Psoas muscle (tissue), 8 donors: ENCODE measurements around the gene NR1I2. TPM values are rescaled to one million over a fixed set of nuclear protein-coding genes. Genes with fewer than 3 reads are reported as not detected.

ENCODE experiments used
- ATAC-seq, 4 donors: fragments of 200-7000 bp; cut with Tn5 transposase; one replicate each; pipeline ENCODE4 v1.9.1; 2020; ENCODE audit warnings: moderate library complexity in 3 of 4, mild to moderate bottlenecking in 2 of 4
- DNase-seq, 2 donors: peaks; one replicate each; pipeline ENCODE4 v3.0.0-alpha.2; 2020
- H3K27ac ChIP-seq: fragments of 200-600 bp; one replicate; pipeline ENCODE4 v1.8.0; 2022
- H3K27me3 ChIP-seq, 3 donors: fragments of 200-600 bp in 1 of 3; one replicate each; pipeline versions ENCODE4 v1.6.1 to v1.8.0; 2013 to 2022; ENCODE audit warnings: low read length in 2 of 3, mild to moderate bottlenecking in 2 of 3, moderate library complexity in 1 of 3; ENCODE audit not compliant: insufficient read depth in 3 of 3
- H3K36me3 ChIP-seq, 2 donors: fragments of 200-600 bp in 1 of 2; one replicate each; pipeline versions ENCODE4 v1.6.1 to v1.8.0; 2013 to 2022; ENCODE audit warnings: low read depth in 1 of 2, mild to moderate bottlenecking in 1 of 2, moderate library complexity in 1 of 2; ENCODE audit not compliant: insufficient read depth in 1 of 2
- H3K4me1 ChIP-seq: fragments of 200-600 bp; one replicate; pipeline ENCODE4 v1.8.0; 2022
- H3K4me3 ChIP-seq: fragments of 200-600 bp; one replicate; pipeline ENCODE4 v1.8.0; 2022; ENCODE audit warnings: mild to moderate bottlenecking
- H3K9me3 ChIP-seq: fragments of 200-600 bp; one replicate; pipeline ENCODE4 v1.8.0; 2022
- CTCF ChIP-seq: fragments of 200-600 bp; IDR thresholded peaks from one replicate; pipeline ENCODE4 v1.8.0; 2022; ENCODE audit warnings: antibody characterized with exemption
- WGBS, 3 donors: extraction: QIAGEN DNeasy Blood & Tissue Kit; methylation state at CpG; one replicate each; pipeline versions ENCODE4 v1.1.6 to v1.1.7; 2013; 5-methylcytosine and 5-hydroxymethylcytosine counted together
- intact Hi-C, 2 donors: fragments of 100-400 bp; cut with DNase I; formaldehyde crosslinking; loops; one replicate each; pipeline versions ENCODE4 v1.11.0 to v1.14.2; 2022
- polyA plus RNA-seq, 3 donors: library from polyadenylated mRNA; stranded (reverse); fragments of 200-250 nt; gene quantifications; one replicate each; pipeline ENCODE4 v1.2.3, GENCODE V29; 2013
- total RNA-seq, 4 donors: library from RNA; stranded (reverse); fragmentation: NEBNext Ultra II Directional in 2 of 4; extraction: Animal tissue kit (Norgen Biotek cat#: 25700) in 2 of 4; gene quantifications; one replicate each; pipeline versions ENCODE4 v1.2.1 to v1.2.4, GENCODE V29; 2021 to 2023
- donor health status: healthy with polysubstance abuse.
- donor health status: DM: no; HTN: no; CAD: no; lungs with moderate emphysema.
- donor health status: Bipolar disorder and iron deficiency.
- donor health status: healthy.
- donor health status: DM: yes; HTN: yes; CAD: no.
- donor health status: DM: no; HTN: no; CAD: no.
- donor health status: DM: no; HTN: no; CAD: no.
- donor health status: DM: yes; HTN: yes; CAD: no.

NR1I2 gene
- total and polyA plus RNA-seq, 7 donors = 0.03 to 0.05 TPM; not detected in 5

GRCh38 chr3:119776304-119776703 is 5.6 kb upstream of the NR1I2 start:
- Histone ChIP-seq H3K27ac (no peak overlapping the region), H3K27me3 (no peaks in the 10 kb centered on the region), H3K4me3 (no peak overlapping the region), H3K9me3 (no peaks in the 10 kb centered on the region), H3K36me3 (no peaks in the 10 kb centered on the region), H3K4me1 (no peaks in the 10 kb centered on the region)
- 63 to 73% (median 66%) methylated on average over 1 of the region's 1 CpG for WGBS, 3 donors
- intact Hi-C loops = no loop called here
- ATAC-seq (no peak), DNase-seq (no peak)
- no peak for TF ChIP-seq CTCF

GRCh38 chr3:119778176-119778575 is 3.7 kb upstream of the NR1I2 start:
- TF ChIP-seq CTCF = no peak
- DNase-seq (no peak), ATAC-seq (no peak)
- Histone ChIP-seq H3K4me3 (no peak overlapping the region), H3K27me3 (no peaks in the 10 kb centered on the region), H3K36me3 (no peaks in the 10 kb centered on the region), H3K4me1 (no peaks in the 10 kb centered on the region), H3K9me3 (no peaks in the 10 kb centered on the region), H3K27ac (no peak overlapping the region)
- intact Hi-C loops = no loop called here
- WGBS, 3 donors = 81 to 91% (median 85%) methylated on average over 1 of the region's 1 CpG

GRCh38 chr3:119778811-119779210 is 3.1 kb upstream of the NR1I2 start:
- WGBS, 3 donors = 46 to 69% (median 58%) methylated on average over 2 of the region's 2 CpGs
- intact Hi-C loops = no loop called here
- Histone ChIP-seq H3K27me3 (no peaks in the 10 kb centered on the region), H3K27ac (no peak overlapping the region), H3K36me3 (no peaks in the 10 kb centered on the region), H3K9me3 (no peaks in the 10 kb centered on the region), H3K4me1 (no peaks in the 10 kb centered on the region), H3K4me3 (no peak overlapping the region)
- DNase-seq (no peak), ATAC-seq (no peak)
- TF ChIP-seq CTCF = no peak

GRCh38 chr3:119779731-119780383 is 2.0 kb upstream of the NR1I2 start:
- Histone ChIP-seq H3K27ac (no peak overlapping the region), H3K27me3 (no peaks in the 10 kb centered on the region), H3K9me3 (no peaks in the 10 kb centered on the region), H3K36me3 (no peaks in the 10 kb centered on the region), H3K4me3 (no peak overlapping the region), H3K4me1 (no peaks in the 10 kb centered on the region)
- intact Hi-C loops = no loop called here
- ATAC-seq (no peak), DNase-seq (no peak)
- WGBS, 3 donors = 68 to 70% (median 69%) methylated on average over 2 of the region's 2 CpGs
- TF ChIP-seq CTCF = no peak

- DNase-seq = no peak
- TF ChIP-seq CTCF = no peak
- WGBS, 3 donors = 73 to 100% (median 83%) methylated on average over 1 of the region's 1 CpG
These were observed 559 bp downstream of the NR1I2 start for GRCh38 chr3:119782460-119782859.

More at GRCh38 chr3:119782460-119782859, 559 bp downstream of the NR1I2 start:
- H3K27me3 ChIP-seq = no peaks in the 10 kb centered on the region
- H3K36me3 ChIP-seq = no peaks in the 10 kb centered on the region
- ATAC-seq = no peak
- H3K9me3 ChIP-seq = no peaks in the 10 kb centered on the region
- no peak overlapping the region for H3K27ac ChIP-seq
- no peaks in the 10 kb centered on the region for H3K4me1 ChIP-seq
- intact Hi-C loops = no loop called here
- no peak overlapping the region for H3K4me3 ChIP-seq
